Activated T-helper 17 cell treated with anti-CD3 and anti-CD28 coated beads, Interleukin-2, amount 50 U/mL, for 72 hours (primary cell): ENCODE data around the gene ATP2A3. TPM values are rescaled to one million over a fixed set of nuclear protein-coding genes. Genes with fewer than 3 reads are reported as not detected.

Source experiments
- ATAC-seq: fragments of 150-1000 bp; cut with Tn5 transposase; replicated peaks from 2 replicates; pipeline ENCODE4 v1.10.0; 2021; ENCODE audit warnings: mild to moderate bottlenecking, moderate library complexity
- H3K27ac Mint-ChIP-seq: one replicate; pipeline ENCODE4 v1.8.0; 2022; ENCODE audit warnings: mixed read lengths
- H3K27me3 Mint-ChIP-seq: one replicate; pipeline ENCODE4 v1.8.0; 2022; ENCODE audit warnings: mixed read lengths
- H3K36me3 Mint-ChIP-seq: one replicate; pipeline ENCODE4 v1.8.0; 2022; ENCODE audit warnings: low read depth, mild to moderate bottlenecking, mixed read lengths
- H3K4me1 Mint-ChIP-seq: one replicate; pipeline ENCODE4 v1.8.0; 2022; ENCODE audit warnings: mixed read lengths
- H3K4me3 Mint-ChIP-seq: one replicate; pipeline ENCODE4 v1.8.0; 2022; ENCODE audit warnings: mild to moderate bottlenecking, mixed read lengths
- H3K9me3 Mint-ChIP-seq: one replicate; pipeline ENCODE4 v1.8.0; 2022; ENCODE audit warnings: mixed read lengths
- total RNA-seq, 2 donors: library from RNA; stranded (reverse); gene quantifications; one replicate each; pipeline ENCODE4 v1.2.3, GENCODE V29; 2022

ATP2A3 gene
- total RNA-seq, 2 donors from 2014 or later: 81.5 to 153 TPM

GRCh38 chr17:3946711-3947235, 17.5 kb downstream of the ATP2A3 start:
- no peak overlapping the region for H3K4me3 Mint-ChIP-seq
- H3K27ac Mint-ChIP-seq: no peak overlapping the region
- H3K36me3 Mint-ChIP-seq: peaks cover 80% of the 10 kb centered on the region
- ATAC-seq: no peak
- H3K27me3 Mint-ChIP-seq: no peaks in the 10 kb centered on the region
- no peaks in the 10 kb centered on the region for H3K4me1 Mint-ChIP-seq
- H3K9me3 Mint-ChIP-seq: no peaks in the 10 kb centered on the region

GRCh38 chr17:3944485-3945388, 19.5 kb downstream of the ATP2A3 start:
- H3K36me3 Mint-ChIP-seq: peaks cover 87% of the 10 kb centered on the region
- H3K27ac Mint-ChIP-seq: peak overlapping the region; percentile 79
- ATAC-seq: peak; percentile 78
- no peaks in the 10 kb centered on the region for H3K9me3 Mint-ChIP-seq
- H3K4me3 Mint-ChIP-seq: no peak overlapping the region
- no peaks in the 10 kb centered on the region for H3K4me1 Mint-ChIP-seq
- H3K27me3 Mint-ChIP-seq: no peaks in the 10 kb centered on the region

- Mint-ChIP-seq H3K36me3 (peaks cover 87% of the 10 kb centered on the region), H3K9me3 (no peaks in the 10 kb centered on the region), H3K27ac (peak overlapping the region; percentile 79), H3K4me3 (no peak overlapping the region), H3K4me1 (no peaks in the 10 kb centered on the region), H3K27me3 (no peaks in the 10 kb centered on the region)
- ATAC-seq: no peak
Measured at GRCh38 chr17:3943240-3943891, 20.9 kb downstream of the ATP2A3 start.

- Mint-ChIP-seq H3K27me3 (no peaks in the 10 kb centered on the region), H3K27ac (no peak overlapping the region), H3K4me3 (no peak overlapping the region), H3K36me3 (peaks cover 87% of the 10 kb centered on the region), H3K4me1 (peaks cover 9% of the 10 kb centered on the region), H3K9me3 (no peaks in the 10 kb centered on the region)
- ATAC-seq: no peak
Measured at GRCh38 chr17:3940965-3941698, 23.1 kb downstream of the ATP2A3 start.

GRCh38 chr17:3937359-3937758, 26.9 kb downstream of the ATP2A3 start:
- Mint-ChIP-seq H3K4me1 (peaks cover 9% of the 10 kb centered on the region), H3K4me3 (no peak overlapping the region), H3K9me3 (no peaks in the 10 kb centered on the region), H3K27me3 (no peaks in the 10 kb centered on the region), H3K27ac (peak overlapping the region; percentile 55), H3K36me3 (peaks cover 94% of the 10 kb centered on the region)
- no peak for ATAC-seq

GRCh38 chr17:3935825-3936355, 28.3 kb downstream of the ATP2A3 start:
- Mint-ChIP-seq H3K27me3 (no peaks in the 10 kb centered on the region), H3K36me3 (peaks cover 95% of the 10 kb centered on the region), H3K4me1 (peaks cover 9% of the 10 kb centered on the region), H3K27ac (no peak overlapping the region), H3K9me3 (no peaks in the 10 kb centered on the region), H3K4me3 (no peak overlapping the region)
- ATAC-seq: no peak

- H3K4me1 Mint-ChIP-seq: peaks cover 9% of the 10 kb centered on the region
- H3K4me3 Mint-ChIP-seq: no peak overlapping the region
- H3K27me3 Mint-ChIP-seq: no peaks in the 10 kb centered on the region
- H3K27ac Mint-ChIP-seq: peak overlapping the region; percentile 36
- peak; percentile 46 for ATAC-seq
- H3K9me3 Mint-ChIP-seq: no peaks in the 10 kb centered on the region
- H3K36me3 Mint-ChIP-seq: peaks cover 90% of the 10 kb centered on the region
Measured at GRCh38 chr17:3935140-3935542, 29.1 kb downstream of the ATP2A3 start.

- no peak overlapping the region for H3K27ac Mint-ChIP-seq
- no peak overlapping the region for H3K4me3 Mint-ChIP-seq
- H3K4me1 Mint-ChIP-seq: no peaks in the 10 kb centered on the region
- H3K36me3 Mint-ChIP-seq: peaks cover 64% of the 10 kb centered on the region
- no peak for ATAC-seq
- H3K9me3 Mint-ChIP-seq: no peaks in the 10 kb centered on the region
- H3K27me3 Mint-ChIP-seq: no peaks in the 10 kb centered on the region
Measured at GRCh38 chr17:3929764-3930163, 34.5 kb downstream of the ATP2A3 start.

- H3K27me3 Mint-ChIP-seq: no peaks in the 10 kb centered on the region
- H3K36me3 Mint-ChIP-seq: peaks cover 61% of the 10 kb centered on the region
- no peak for ATAC-seq
- no peak overlapping the region for H3K27ac Mint-ChIP-seq
- H3K4me3 Mint-ChIP-seq: no peak overlapping the region
- no peaks in the 10 kb centered on the region for H3K4me1 Mint-ChIP-seq
- H3K9me3 Mint-ChIP-seq: no peaks in the 10 kb centered on the region
Measured at GRCh38 chr17:3929181-3929580, 35.1 kb downstream of the ATP2A3 start.

- H3K27me3 Mint-ChIP-seq: no peaks in the 10 kb centered on the region
- no peak overlapping the region for H3K4me3 Mint-ChIP-seq
- H3K9me3 Mint-ChIP-seq: no peaks in the 10 kb centered on the region
- H3K27ac Mint-ChIP-seq: no peak overlapping the region
- H3K4me1 Mint-ChIP-seq: no peaks in the 10 kb centered on the region
- peaks cover 53% of the 10 kb centered on the region for H3K36me3 Mint-ChIP-seq
- no peak for ATAC-seq
Measured at GRCh38 chr17:3928406-3928805, 35.8 kb downstream of the ATP2A3 start.

- H3K4me1 Mint-ChIP-seq: no peaks in the 10 kb centered on the region
- H3K9me3 Mint-ChIP-seq: no peaks in the 10 kb centered on the region
- H3K27ac Mint-ChIP-seq: no peak overlapping the region
- no peak overlapping the region for H3K4me3 Mint-ChIP-seq
- ATAC-seq: no peak
- H3K27me3 Mint-ChIP-seq: no peaks in the 10 kb centered on the region
- peaks cover 47% of the 10 kb centered on the region for H3K36me3 Mint-ChIP-seq
Measured at GRCh38 chr17:3927628-3928340, 36.5 kb downstream of the ATP2A3 start.

- no peak overlapping the region for H3K27ac Mint-ChIP-seq
- H3K4me3 Mint-ChIP-seq: no peak overlapping the region
- H3K27me3 Mint-ChIP-seq: no peaks in the 10 kb centered on the region
- peaks cover 42% of the 10 kb centered on the region for H3K36me3 Mint-ChIP-seq
- no peak for ATAC-seq
- no peaks in the 10 kb centered on the region for H3K9me3 Mint-ChIP-seq
- H3K4me1 Mint-ChIP-seq: no peaks in the 10 kb centered on the region
Measured at GRCh38 chr17:3926860-3927627, 37.2 kb downstream of the ATP2A3 start.
